Heart right ventricle (tissue), 16 donors: ENCODE measurements around the gene TMEM47. TPM values are rescaled to one million over a fixed set of nuclear protein-coding genes. Genes with fewer than 3 reads are reported as not detected.
A peak's percentile ranks its signal among the peaks of the same experiment; 100 is the strongest.

Experiments used
- ATAC-seq, 8 donors: fragments of 200-7000 bp; cut with Tn5 transposase; one replicate each; pipeline ENCODE4 v1.9.1; 2020; ENCODE audit warnings: mild to moderate bottlenecking in 8 of 8, moderate library complexity in 8 of 8, moderate number of reproducible peaks in 1 of 8
- DNase-seq, 2 donors: peaks; one replicate each; pipeline ENCODE4 v3.0.0-alpha.2; 2020
- H3K27ac ChIP-seq, 10 donors: fragments of 200-600 bp; sonication (generic) in 2 of 10; one replicate each; pipeline versions ENCODE4 v1.5.0 to v1.8.0; 2020 to 2022; ENCODE audit warnings: mild to moderate bottlenecking in 3 of 10
- H3K27me3 ChIP-seq, 7 donors: fragments of 200-600 bp; one replicate each; pipeline ENCODE4 v1.8.0; 2021 to 2022; ENCODE audit warnings: mild to moderate bottlenecking in 2 of 7
- H3K36me3 ChIP-seq, 9 donors: fragments of 200-600 bp; sonication (generic) in 1 of 9; one replicate each; pipeline versions ENCODE4 v1.5.0 to v1.8.0; 2020 to 2022; ENCODE audit warnings: mild to moderate bottlenecking in 2 of 9
- H3K4me1 ChIP-seq, 9 donors: fragments of 200-600 bp; sonication (generic) in 1 of 9; one replicate each; pipeline versions ENCODE4 v1.5.0 to v1.8.0; 2020 to 2022; ENCODE audit warnings: mild to moderate bottlenecking in 4 of 9
- H3K4me3 ChIP-seq, 10 donors: fragments of 200-600 bp; sonication (generic) in 2 of 10; one replicate each; pipeline versions ENCODE4 v1.5.0 to v1.8.0; 2020 to 2022; ENCODE audit warnings: mild to moderate bottlenecking in 7 of 10, moderate library complexity in 2 of 10
- H3K9me3 ChIP-seq, 11 donors: fragments of 200-600 bp in 10 of 11; sonication (generic) in 2 of 11; one replicate each; pipeline versions ENCODE4 v1.5.0 to v1.8.0; 2013 to 2022; ENCODE audit warnings: mild to moderate bottlenecking in 2 of 11, control low read depth in 1 of 11, moderate library complexity in 1 of 11
- WGBS, 2 donors: extraction: QIAGEN DNeasy Blood & Tissue Kit; methylation state at CpG; one replicate each; pipeline ENCODE4 v1.1.7; 2013; ENCODE audit warnings: inconsistent platforms in 1 of 2; 5-methylcytosine and 5-hydroxymethylcytosine counted together
- intact Hi-C, 10 donors: fragments of 100-400 bp; cut with DNase I; formaldehyde crosslinking; loops; one replicate each; pipeline versions ENCODE4 v1.11.1 to v1.14.2; 2022
- polyA plus RNA-seq, 2 donors: library from polyadenylated mRNA; stranded (reverse); fragments of 200-250 nt; gene quantifications; one replicate each; pipeline ENCODE4 v1.2.3, GENCODE V29; 2013
- total RNA-seq, 10 donors: library from RNA; stranded (reverse); fragmentation: NEBNext Ultra II Directional in 3 of 10; extraction: Animal tissue kit (Norgen Biotek cat#: 25700) in 3 of 10; gene quantifications; one replicate each; pipeline versions ENCODE4 v1.2.1 to v1.2.4, GENCODE V29; 2021 to 2023
- TF ChIP-seq, protein P1 (sequence below), 9 donors: fragments of 200-600 bp; sonication (generic) in 2 of 9; IDR thresholded peaks; one replicate each; pipeline versions ENCODE4 v1.5.0 to v1.8.0; 2021 to 2022; ENCODE audit warnings: antibody characterized with exemption in 9 of 9, mild to moderate bottlenecking in 5 of 9, moderate library complexity in 1 of 9
- donor health status: Arrhythmogenic right ventricular cardiomyopathy.
- donor health status: ischemic (EF 13 %, LVEDD 7.1; RV severe dilation, severe dysfunction).
- donor health status: healthy with polysubstance abuse.
- donor health status: DM: no; HTN: yes; CAD: no.
- donor health status: DM: no; HTN: no; CAD: no.
- donor health status: ischemic (EF 25% LVEDD 6.9; RV normal size, moderate dysfunction).
- donor health status: ischemic (EF 25% LVEDD 5.7; RV mildly dilated, moderate dysfunction).
- donor health status: healthy.
- donor health status: DM: yes; HTN: yes; CAD: no.
- donor health status: Ischemic cardiomyopathy.
- donor health status: ischemic (EF 35%, LVEDD 5.7; RV mildly dilated, moderate dysfunction).
- donor health status: nonischemic (EF 11% LVEDD 7.7; RV severe dilation, severe dysfunction).
- donor health status: DM: yes; HTN: yes; CAD: no.
- donor health status: PGD.
- donor health status: ischemic (EF 29% LVEDD 5.4; RV normal size, mild dysfunction).
- donor health status: nonischemic (EF 23%, LVEDD 6.1; RV moderate dilation, normal function).

Gene TMEM47
- total and polyA plus RNA-seq, 12 donors = 10.1 to 38.7 (median 31.4) TPM

DNA sequence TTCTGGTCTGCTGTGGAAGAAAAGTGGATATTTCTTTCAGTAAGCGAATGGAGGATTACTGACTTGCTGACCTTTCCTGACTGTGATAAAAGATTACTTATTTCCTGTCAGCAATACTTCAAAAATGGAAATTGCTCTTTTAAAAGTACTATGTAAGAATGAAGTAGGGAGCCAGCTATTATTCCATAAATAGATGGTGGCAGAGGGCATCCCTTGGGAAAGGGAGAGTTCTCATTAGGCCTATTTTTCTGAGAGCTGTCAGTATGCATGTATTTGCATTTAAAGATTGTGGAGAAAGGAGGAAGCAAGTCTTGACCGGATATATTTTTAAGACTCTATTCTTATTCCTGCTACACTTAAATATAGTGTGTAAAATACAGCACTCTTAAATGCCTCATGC lies 37.2 kb downstream of the TMEM47 start:
- TF ChIP-seq, protein P1, sequence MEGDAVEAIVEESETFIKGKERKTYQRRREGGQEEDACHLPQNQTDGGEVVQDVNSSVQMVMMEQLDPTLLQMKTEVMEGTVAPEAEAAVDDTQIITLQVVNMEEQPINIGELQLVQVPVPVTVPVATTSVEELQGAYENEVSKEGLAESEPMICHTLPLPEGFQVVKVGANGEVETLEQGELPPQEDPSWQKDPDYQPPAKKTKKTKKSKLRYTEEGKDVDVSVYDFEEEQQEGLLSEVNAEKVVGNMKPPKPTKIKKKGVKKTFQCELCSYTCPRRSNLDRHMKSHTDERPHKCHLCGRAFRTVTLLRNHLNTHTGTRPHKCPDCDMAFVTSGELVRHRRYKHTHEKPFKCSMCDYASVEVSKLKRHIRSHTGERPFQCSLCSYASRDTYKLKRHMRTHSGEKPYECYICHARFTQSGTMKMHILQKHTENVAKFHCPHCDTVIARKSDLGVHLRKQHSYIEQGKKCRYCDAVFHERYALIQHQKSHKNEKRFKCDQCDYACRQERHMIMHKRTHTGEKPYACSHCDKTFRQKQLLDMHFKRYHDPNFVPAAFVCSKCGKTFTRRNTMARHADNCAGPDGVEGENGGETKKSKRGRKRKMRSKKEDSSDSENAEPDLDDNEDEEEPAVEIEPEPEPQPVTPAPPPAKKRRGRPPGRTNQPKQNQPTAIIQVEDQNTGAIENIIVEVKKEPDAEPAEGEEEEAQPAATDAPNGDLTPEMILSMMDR (IDR thresholded peaks at IDR 0.05) = no peak
- no peak overlapping the region for H3K4me3 ChIP-seq
- H3K27me3 ChIP-seq = no peaks in the 10 kb centered on the region
- H3K9me3 ChIP-seq = peaks cover 0 to 10% (median 0%) of the 10 kb centered on the region in 11 donors
- 36 to 53% methylated on average over 2 of the region's 2 CpGs for WGBS, 2 donors
- intact Hi-C loops = loop anchor here in 1 of 10 donors (5.0 kb wide), 1 partner anchor 1538 kb away; no protein-coding TSS in a partner anchor
- H3K4me1 ChIP-seq = peaks cover 0 to 24% (median 0%) of the 10 kb centered on the region in 9 donors
- ATAC-seq (peak in 1 of 8 donors; percentile 39), DNase-seq (no peak)
- H3K27ac ChIP-seq = peak overlapping the region in 3 of 10 donors; percentile 19 to 48 (median 39)
- H3K36me3 ChIP-seq = no peaks in the 10 kb centered on the region

DNA sequence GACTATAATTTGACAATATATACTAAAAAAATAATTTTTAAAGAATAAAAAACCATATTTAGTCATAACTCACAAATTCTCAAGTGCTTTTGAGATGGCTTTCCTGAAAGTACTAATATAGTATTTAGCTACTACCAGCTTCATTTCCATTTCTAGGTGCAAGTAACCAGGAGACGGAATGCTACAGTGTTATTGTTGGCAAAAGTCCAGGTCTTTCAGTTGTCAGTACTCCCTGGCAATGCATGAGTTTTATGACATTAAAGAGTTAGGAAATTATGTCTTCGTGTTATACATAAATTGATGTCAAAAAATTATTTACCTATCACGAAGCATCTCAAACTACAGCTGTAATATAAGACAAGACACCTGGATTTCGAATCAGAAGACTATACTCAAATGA lies 45.0 kb downstream of the TMEM47 start:
- 44 to 46% methylated on average over 4 of the region's 4 CpGs for WGBS, 2 donors
- H3K36me3 ChIP-seq = no peaks in the 10 kb centered on the region
- intact Hi-C loops = no loop called here
- no peak for ATAC-seq
- no peaks in the 10 kb centered on the region for H3K27me3 ChIP-seq
- H3K27ac ChIP-seq = no peak overlapping the region
- peaks cover 0 to 2% (median 0%) of the 10 kb centered on the region in 11 donors for H3K9me3 ChIP-seq
- no peaks in the 10 kb centered on the region for H3K4me1 ChIP-seq
- TF ChIP-seq, protein P1 (IDR thresholded peaks at IDR 0.05) = no peak
- no peak for DNase-seq
- H3K4me3 ChIP-seq = no peak overlapping the region

DNA sequence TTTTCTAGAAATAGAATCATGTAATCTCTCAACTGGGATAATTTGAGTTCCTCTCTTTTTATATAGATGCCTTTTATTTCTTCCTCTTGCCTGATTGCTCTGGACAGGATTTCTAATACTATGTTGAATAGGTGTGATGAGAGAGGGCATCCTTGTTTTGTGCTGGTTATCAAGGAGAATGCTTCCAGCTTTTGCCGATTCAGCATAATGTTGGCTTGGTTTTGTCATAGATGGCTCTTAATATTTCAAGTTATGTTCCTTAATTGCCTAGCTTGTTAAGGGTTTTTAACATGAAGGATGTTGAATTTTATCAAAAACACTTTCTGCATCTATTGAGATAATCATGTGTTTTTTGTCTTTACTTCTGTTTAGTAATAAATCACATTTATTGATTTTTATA lies 58.7 kb downstream of the TMEM47 start:
- Histone ChIP-seq H3K4me1 (no peaks in the 10 kb centered on the region), H3K27me3 (no peaks in the 10 kb centered on the region), H3K27ac (no peak overlapping the region), H3K9me3 (no peaks in the 10 kb centered on the region), H3K4me3 (no peak overlapping the region), H3K36me3 (no peaks in the 10 kb centered on the region)
- TF ChIP-seq, protein P1 (IDR thresholded peaks at IDR 0.05) = no peak
- DNase-seq (no peak), ATAC-seq (no peak)
- 94 to 100% methylated on average over 1 of the region's 1 CpG for WGBS, 2 donors
- intact Hi-C loops = loop anchor here in 1 of 10 donors (10.0 kb wide), 1 partner anchor 56 kb away; the partner anchor contains the start of gene TMEM47

DNA sequence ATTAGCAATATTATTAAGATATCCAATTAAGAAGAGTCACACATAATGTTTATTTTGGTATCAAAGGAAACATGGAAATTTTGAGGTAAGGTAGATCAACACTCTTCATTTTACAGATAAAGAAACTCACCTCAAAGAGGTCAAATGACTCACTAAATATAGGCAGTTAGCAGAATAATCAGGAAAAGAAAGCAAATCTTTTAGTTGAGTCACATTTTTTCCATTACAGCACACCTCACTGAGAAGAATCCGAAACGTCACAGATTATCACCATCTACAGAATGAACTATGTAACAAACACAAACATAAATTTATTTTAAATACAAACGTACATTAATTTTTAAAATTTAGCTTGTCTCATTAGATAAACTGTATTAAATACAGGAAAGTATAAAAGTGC lies 70.1 kb downstream of the TMEM47 start:
- Histone ChIP-seq H3K4me1 (peaks cover 0 to 2% (median 0%) of the 10 kb centered on the region in 9 donors), H3K9me3 (peaks cover 0 to 20% (median 8%) of the 10 kb centered on the region in 11 donors), H3K27ac (no peak overlapping the region), H3K4me3 (no peak overlapping the region), H3K36me3 (no peaks in the 10 kb centered on the region), H3K27me3 (no peaks in the 10 kb centered on the region)
- intact Hi-C loops = loop anchor here in 3 of 10 donors (5.0 to 10.0 kb wide), 2 partner anchors 45 to 68 kb away; partner anchors contain the start of gene TMEM47 (in 2 of the 3)
- DNase-seq (no peak), ATAC-seq (no peak)
- 86 to 92% methylated on average over 3 of the region's 3 CpGs for WGBS, 2 donors
- TF ChIP-seq, protein P1 (IDR thresholded peaks at IDR 0.05) = no peak
